Loucy (cell line): Measurements from ENCODE around the gene FADS2.

Source experiments
- H2AFZ ChIP-seq: fragments of 200-600 bp; sonication (generic); 2 replicates; pipeline ENCODE4 v1.6.0; 2016; ENCODE audit warnings: antibody characterized with exemption, mild to moderate bottlenecking, low read length, moderate library complexity
- H3F3A ChIP-seq: fragments of 200-600 bp; 2 replicates; pipeline ENCODE4 v1.6.0; 2016; ENCODE audit warnings: antibody characterized with exemption, low read depth, mild to moderate bottlenecking
- H3K27me3 ChIP-seq: fragments of 200-600 bp; sonication (generic); 2 replicates; pipeline ENCODE4 v1.6.1; 2014; ENCODE audit warnings: low read length, mild to moderate bottlenecking; ENCODE audit not compliant: insufficient read depth, poor library complexity, severe bottlenecking
- H3K36me3 ChIP-seq: fragments of 200-600 bp; sonication (generic); 2 replicates; pipeline ENCODE4 v1.6.1; 2016; ENCODE audit warnings: low read length; ENCODE audit not compliant: insufficient read depth
- H3K4me1 ChIP-seq: fragments of 200-600 bp; sonication (generic); 2 replicates; pipeline ENCODE4 v1.5.1; 2014; ENCODE audit warnings: low read length, mild to moderate bottlenecking; ENCODE audit not compliant: insufficient read depth, poor library complexity, severe bottlenecking
- H3K4me2 ChIP-seq: fragments of 200-600 bp; sonication (generic); 2 replicates; pipeline ENCODE4 v1.6.0; 2014; ENCODE audit warnings: antibody characterized with exemption, low read length, low read depth, mild to moderate bottlenecking; ENCODE audit not compliant: poor library complexity, severe bottlenecking
- H3K4me3 ChIP-seq: fragments of 200-600 bp; sonication (generic); 2 replicates; pipeline ENCODE4 v1.5.1; 2014; ENCODE audit warnings: low read length, mild to moderate bottlenecking, mixed read lengths; ENCODE audit not compliant: poor library complexity, severe bottlenecking
- H3K79me2 ChIP-seq: fragments of 200-600 bp; sonication (generic); 2 replicates; pipeline ENCODE4 v1.6.1; 2014; ENCODE audit warnings: low read length; ENCODE audit not compliant: insufficient read depth
- H3K9ac ChIP-seq: fragments of 200-600 bp; sonication (generic); 2 replicates; pipeline ENCODE4 v1.6.0; 2014; ENCODE audit warnings: mild to moderate bottlenecking, low read depth, low read length, moderate library complexity; ENCODE audit not compliant: poor library complexity, severe bottlenecking
- H3K9me2 ChIP-seq: fragments of 200-600 bp; sonication (generic); replicated peaks from 2 replicates; pipeline ENCODE4 v1.6.1; 2016; ENCODE audit warnings: low read depth, low read length, mixed read lengths
- H3K9me3 ChIP-seq: fragments of 200-600 bp; sonication (generic); 2 replicates; pipeline ENCODE4 v1.6.1; 2014; ENCODE audit warnings: mild to moderate bottlenecking, antibody characterized with exemption, low read length, low read depth; ENCODE audit not compliant: insufficient read depth
- H4K20me1 ChIP-seq: fragments of 200-600 bp; sonication (generic); 2 replicates; pipeline ENCODE4 v1.6.0; 2014; ENCODE audit warnings: antibody characterized with exemption, low read length, mild to moderate bottlenecking; ENCODE audit not compliant: insufficient read depth, poor library complexity, severe bottlenecking
- CTCF ChIP-seq: fragments of 200-600 bp; sonication (generic); conservative IDR thresholded peaks from 2 replicates; pipeline ENCODE4 v1.5.1; 2014; ENCODE audit warnings: mild to moderate bottlenecking, antibody characterized with exemption, low read length
- EZH2phosphoT487 ChIP-seq: fragments of 200-600 bp; IDR thresholded peaks from 2 replicates; pipeline ENCODE4 v1.6.1; 2018; ENCODE audit warnings: antibody characterized with exemption, mild to moderate bottlenecking, moderate library complexity, borderline replicate concordance

FADS2 gene

GRCh38 chr11:61906522-61906909 is 78.4 kb downstream of the FADS2 start:
- Histone ChIP-seq H2AFZ (no peak overlapping the region), H3K4me3 (no peak overlapping the region), H3K4me1 (peaks cover 5% of the 10 kb centered on the region), H3K27me3 (no peaks in the 10 kb centered on the region), H3K9me3 (no peaks in the 10 kb centered on the region), H3K79me2 (no peaks in the 10 kb centered on the region), H3K9me2 (no peaks in the 10 kb centered on the region), H3K4me2 (no peak overlapping the region), H3K9ac (no peak overlapping the region), H4K20me1 (no peaks in the 10 kb centered on the region), H3K36me3 (no peaks in the 10 kb centered on the region), H3F3A (no peaks in the 10 kb centered on the region)
- TF ChIP-seq CTCF: no peak

- Histone ChIP-seq H3K4me3 (no peak overlapping the region), H3K27me3 (no peaks in the 10 kb centered on the region), H3K36me3 (no peaks in the 10 kb centered on the region), H3K79me2 (no peaks in the 10 kb centered on the region), H2AFZ (no peak overlapping the region), H3K9me2 (no peaks in the 10 kb centered on the region), H3K4me1 (peaks cover 5% of the 10 kb centered on the region), H3K4me2 (no peak overlapping the region), H3F3A (no peaks in the 10 kb centered on the region), H4K20me1 (no peaks in the 10 kb centered on the region), H3K9ac (no peak overlapping the region), H3K9me3 (no peaks in the 10 kb centered on the region)
- TF ChIP-seq CTCF (no peak), EZH2phosphoT487 (no peak)
These were observed 79.2 kb downstream of the FADS2 start for GRCh38 chr11:61907282-61907681.

- Histone ChIP-seq H3K4me3 (no peak overlapping the region), H4K20me1 (no peaks in the 10 kb centered on the region), H3K27me3 (no peaks in the 10 kb centered on the region), H3K79me2 (no peaks in the 10 kb centered on the region), H3K9ac (no peak overlapping the region), H3K4me1 (peaks cover 5% of the 10 kb centered on the region), H3K4me2 (no peak overlapping the region), H3F3A (no peaks in the 10 kb centered on the region), H3K36me3 (no peaks in the 10 kb centered on the region), H3K9me3 (no peaks in the 10 kb centered on the region), H3K9me2 (no peaks in the 10 kb centered on the region), H2AFZ (no peak overlapping the region)
- TF ChIP-seq EZH2phosphoT487: no peak
- TF ChIP-seq CTCF: no peak
These were observed 80.0 kb downstream of the FADS2 start for GRCh38 chr11:61907871-61908729.
